HL-60/S4 treated with phorbol 12-myristate 13-acetate at 8.2 ng/mL for 4 days and 3 days (cell line): ENCODE results near the gene LRRC27.
"Not testable (repeated sequence)": the region's sequence is repeated elsewhere in the genome, so short reads cannot be mapped to it uniquely, and the experiment has no call there.

Experiments used
- in situ Hi-C: fragments of 300-500 bp; cut with MboI; formaldehyde crosslinking; loops from 2 replicates; pipeline ENCODE4 v1.15.0; 2022; ENCODE audit warnings: low sequenced_read_pairs

LRRC27 gene

DNA sequence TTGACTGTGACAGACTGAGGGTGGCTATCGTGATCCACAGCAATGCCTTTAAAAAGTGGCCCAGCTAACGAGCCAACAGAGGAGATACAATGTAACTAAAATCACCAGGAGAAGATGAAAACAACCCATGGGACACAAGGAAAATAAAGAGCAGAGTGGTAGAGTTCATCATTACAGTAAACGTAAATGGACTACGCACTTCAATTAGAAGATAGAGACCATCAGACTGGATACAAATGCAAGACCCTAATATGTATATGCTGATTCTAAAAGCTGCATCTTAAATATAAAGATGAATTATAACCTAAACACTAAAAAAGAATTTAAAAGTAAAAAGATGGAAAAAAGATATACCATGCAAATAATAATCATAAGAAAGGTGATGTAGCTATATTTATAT, 17.7 kb upstream of the LRRC27 start:
- in situ Hi-C loops: no loop called here

DNA sequence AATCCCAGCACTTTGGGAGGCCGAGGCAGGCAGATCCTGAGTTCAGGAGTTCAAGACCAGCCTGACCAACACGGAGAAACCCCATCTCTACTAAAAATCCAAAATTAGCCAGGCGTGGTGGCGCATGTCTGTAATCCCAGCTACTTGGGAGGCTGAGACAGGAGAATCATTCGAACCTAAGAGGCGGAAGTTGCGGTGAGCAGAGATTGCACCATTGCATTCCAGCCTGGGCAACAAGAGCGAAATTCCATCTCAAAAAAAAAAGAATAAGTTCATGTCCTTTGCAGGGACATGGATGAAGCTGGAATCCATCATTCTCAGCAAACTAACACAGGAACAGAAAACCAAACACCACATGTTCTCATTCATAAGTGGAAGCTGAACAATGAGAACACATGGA, 17.1 kb upstream of the LRRC27 start:
- in situ Hi-C loops: not testable (repeated sequence)

DNA sequence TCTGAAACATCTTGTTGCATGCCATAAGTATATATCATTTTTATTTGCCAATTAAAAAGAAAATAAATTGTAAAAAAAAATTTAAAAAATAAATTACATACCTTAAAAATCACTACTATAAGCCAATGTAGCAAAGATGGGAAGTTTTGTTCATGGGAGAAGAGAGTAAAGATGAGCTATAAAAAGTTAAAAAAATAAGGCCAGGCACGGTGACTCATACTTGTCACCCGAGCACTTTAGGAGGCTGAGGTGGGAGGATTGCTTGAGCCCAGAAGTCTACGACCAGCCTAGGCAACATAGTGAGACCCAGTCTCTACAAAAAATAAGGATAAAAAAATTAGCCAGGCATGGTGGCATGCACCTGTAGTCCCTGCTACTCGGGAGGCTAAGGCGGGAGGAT, 15.9 kb upstream of the LRRC27 start:
- in situ Hi-C loops: no loop called here

DNA sequence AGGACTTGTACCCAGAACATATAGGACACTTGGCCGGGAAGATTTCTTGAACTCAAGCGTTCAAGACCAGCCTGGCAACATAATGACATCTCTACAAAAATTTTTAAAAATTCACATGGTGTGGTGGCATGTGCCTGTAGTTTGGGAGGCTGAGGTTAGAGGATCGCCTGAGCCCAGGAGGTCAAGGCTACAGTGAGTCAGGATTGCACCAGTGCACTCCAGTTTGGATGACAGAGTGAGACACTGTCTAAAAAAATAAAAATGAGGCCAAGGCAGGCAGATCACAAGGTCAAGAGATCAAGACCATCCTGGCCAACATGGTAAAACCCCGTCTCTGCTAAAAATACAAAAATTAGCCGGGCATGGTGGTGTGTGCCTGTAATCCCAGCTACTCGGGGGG, 14.5 kb upstream of the LRRC27 start:
- in situ Hi-C loops: not testable (repeated sequence)

DNA sequence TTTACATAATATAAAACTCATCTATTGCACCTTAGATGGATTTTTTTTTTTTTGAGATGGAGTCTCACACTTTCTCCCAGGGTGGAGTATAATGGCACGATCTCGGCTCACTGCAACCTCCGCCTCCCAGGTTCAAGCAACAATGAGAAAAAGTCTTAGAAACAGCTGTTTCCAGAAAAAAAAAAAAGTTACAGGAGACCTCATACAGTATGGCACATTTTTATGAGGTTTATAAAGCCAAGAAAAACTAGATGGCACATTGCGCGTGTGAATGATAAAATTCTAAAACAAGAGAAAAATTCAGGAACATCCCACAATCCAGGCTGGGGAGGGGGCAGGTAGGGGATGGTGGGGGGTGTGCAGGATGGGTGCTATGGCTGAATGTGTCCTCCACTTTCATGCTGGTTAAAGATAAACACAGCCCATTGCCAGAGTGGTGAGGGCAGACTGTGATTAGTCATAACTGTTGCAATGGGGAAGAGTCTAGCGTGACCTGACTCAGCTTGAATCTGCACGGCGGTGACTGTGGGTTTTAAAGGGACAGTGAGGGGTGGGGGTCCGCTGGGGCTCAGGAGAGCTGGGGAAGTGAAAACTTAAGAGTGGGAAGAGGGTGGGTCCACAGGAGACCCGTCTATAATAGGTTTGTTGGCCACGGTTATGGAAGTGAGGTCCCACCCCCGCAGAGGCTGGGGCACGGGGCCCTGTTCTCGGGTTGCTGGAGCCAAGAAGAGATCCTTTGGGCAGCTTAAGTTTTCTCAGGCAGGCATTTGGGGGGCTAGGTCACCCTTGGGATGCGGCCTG, 11.9 kb upstream of the LRRC27 start:
- in situ Hi-C loops: no loop called here

DNA sequence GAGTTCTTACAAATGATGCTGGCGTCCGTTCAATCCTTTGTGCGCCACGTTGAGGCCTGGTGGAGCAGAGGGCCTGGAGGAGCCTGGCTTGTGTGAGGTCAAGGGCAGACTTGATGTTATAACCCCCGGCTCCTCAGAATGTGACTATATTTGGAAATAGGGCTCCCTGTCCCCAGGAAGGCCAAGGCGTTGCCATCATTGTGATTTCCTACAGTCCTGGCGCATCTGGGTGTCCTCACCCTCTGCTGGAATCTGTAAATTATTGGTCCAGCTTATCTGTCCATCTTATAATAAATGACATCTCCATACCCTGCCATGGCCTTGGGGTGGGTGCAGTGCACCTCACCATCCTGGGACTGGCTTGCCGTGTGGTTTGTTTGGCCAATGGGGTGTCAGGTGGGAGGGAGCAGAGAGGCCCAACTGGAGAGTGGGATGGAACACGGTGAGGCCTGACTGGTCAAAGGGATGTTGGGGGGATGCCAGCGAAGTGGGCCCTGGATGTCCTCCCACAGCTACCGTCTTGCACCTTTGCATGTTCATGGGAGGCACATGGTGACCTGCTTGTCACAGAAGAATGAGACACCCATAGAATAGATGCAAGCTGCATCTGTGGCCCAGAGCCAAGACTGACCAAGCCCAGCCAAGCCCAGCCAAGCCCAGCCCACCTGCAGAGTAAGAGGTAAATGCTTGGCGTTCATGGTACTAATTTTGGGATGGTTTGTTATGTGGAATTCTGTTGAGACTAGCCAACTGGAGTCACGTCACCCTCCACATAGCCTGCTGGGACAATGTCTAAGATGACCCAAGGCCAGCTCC, 11.1 kb upstream of the LRRC27 start:
- in situ Hi-C loops: no loop called here

DNA sequence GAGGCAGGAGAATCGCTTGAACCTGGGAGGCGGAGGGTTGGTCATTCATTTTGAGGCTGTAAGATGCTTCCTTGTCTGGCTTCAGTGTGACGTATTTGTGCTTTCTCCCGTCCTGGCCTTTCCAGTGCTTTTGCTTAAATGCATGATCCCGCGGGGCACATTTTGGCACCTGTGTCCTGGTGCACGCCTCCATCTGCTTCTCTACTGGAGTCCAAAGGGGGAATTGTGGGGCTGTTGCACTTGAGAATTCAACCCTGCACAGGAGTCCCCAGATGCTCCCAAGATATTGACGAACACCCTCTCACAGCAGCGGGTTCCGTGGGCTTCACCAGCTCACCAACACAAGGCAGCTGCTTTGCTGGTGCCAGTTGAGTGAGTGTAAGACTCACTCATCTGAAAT, 10.3 kb upstream of the LRRC27 start:
- in situ Hi-C loops: no loop called here

DNA sequence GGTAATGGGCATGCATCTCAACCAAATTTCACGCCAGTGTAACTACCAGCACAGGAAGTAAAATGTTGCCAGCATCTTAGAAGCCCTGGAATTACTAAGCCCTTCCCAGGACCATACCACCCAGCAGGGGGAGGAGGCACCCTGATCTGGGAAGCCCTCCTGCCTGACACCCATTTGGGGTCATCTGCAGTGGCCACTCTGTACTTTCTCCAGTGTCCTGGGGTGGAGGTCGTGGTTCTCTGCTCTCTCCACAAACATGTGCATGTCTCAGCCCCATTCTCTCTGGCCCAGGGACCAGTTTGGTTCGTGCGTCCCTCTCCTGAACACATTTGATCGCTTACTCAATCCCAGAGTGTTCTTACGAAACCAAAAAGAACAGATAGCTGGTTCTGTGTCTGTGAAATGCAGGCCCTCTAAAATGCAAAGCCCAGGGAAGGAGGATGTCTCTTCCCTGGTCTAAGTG, 9.4 kb upstream of the LRRC27 start:
- in situ Hi-C loops: no loop called here

DNA sequence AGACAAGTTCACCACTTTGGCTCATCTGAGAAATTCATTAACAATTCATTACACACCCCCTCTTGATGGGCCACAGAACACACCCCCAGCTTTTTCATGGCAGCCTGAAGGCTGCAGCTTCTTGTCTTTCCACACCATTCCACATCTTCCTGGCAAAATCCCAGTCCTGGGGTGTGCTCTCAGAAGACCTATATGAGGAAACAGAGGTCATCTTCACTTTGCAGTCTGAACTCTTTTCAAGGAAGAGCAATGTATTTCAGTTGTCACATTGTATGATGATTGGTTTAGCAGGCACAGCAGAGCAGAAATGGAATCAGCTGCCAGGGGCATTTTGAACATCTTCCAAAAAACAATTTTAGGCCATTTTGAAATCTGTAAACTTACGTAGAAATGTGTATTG, 7.8 kb upstream of the LRRC27 start:
- in situ Hi-C loops: no loop called here

DNA sequence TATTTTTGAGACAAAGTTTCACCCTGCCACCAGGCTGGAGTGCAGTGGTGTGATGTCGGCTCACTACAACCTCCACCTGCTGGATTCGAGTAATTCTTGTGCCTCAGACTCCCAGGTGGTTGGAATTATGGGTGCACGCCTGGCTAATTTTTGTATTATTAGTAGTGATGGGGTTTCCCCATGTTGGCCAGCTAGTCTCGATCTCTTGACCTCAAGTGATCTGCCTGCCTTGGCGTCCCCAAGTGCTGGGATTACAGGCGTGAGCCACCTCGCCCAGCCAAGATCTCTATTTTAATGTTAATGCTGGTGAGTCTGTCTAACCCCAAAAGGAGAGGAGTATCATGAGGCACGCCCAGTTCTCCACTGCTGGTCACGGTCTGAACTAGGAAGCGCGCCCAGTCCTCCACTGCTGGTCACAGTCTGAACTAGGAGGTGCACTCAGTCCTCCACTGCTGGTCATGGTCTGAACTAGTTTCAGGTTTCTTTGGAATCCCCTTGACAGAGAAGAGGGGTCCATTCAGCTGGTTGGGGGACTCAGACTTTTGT, 5.6 kb upstream of the LRRC27 start:
- in situ Hi-C loops: no loop called here

DNA sequence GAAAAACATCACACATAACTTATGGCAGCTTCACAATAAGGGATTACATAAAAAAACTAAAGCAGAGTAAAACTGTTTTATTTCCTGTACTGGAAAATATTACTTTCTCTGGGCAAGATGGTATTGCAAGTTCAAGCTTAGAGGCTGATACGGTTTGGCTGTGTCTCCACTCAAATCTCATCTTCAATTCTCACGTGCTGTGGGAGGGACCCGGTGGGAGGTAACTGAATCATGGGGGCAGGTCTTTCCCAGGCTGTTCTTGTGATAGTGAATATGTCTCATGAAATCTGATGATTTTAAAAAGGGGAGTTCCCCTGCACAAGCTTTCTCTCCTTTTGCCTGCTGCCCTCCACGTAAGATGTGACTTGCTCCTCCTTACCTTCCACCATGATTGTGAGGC, 5.1 kb upstream of the LRRC27 start:
- in situ Hi-C loops: no loop called here

DNA sequence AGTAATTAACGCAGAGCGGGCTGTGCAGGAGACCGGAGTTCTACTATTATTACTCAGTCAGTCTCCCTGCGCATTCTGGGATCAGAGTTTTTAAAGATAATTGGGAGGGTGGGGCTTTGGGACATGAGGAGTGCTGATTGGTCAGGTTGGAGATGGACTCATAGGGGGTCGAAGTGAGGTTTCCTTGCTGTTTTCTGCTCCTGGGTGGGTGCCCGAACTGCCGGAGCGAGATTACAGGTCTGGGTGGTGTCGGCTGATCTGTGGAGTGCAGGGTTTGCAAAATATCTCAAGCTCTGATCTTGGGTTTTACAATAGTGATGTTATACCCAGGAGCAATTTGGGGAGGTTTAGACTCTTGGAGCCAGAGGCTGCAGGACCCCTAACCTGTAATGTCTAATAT, 3.9 kb upstream of the LRRC27 start:
- in situ Hi-C loops: no loop called here

DNA sequence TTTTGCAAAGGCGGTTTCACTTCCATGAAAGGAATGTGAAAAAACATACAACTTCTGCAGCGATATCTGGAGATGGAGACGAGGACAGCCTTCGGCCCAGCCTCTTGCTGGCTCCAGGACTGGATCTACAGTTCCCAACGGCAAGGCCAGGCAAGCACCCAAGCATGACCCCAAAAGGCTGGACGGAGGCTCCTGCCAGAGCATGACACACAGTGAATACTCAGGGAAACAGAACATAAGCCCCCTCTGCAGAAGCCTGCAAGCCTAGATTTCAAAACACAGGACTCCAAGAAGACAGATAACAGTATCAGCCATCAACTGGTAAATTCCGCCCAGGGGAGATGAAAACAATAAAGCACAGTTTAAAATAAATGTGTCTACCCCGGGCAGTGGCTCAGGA, 3.3 kb upstream of the LRRC27 start:
- in situ Hi-C loops: no loop called here

DNA sequence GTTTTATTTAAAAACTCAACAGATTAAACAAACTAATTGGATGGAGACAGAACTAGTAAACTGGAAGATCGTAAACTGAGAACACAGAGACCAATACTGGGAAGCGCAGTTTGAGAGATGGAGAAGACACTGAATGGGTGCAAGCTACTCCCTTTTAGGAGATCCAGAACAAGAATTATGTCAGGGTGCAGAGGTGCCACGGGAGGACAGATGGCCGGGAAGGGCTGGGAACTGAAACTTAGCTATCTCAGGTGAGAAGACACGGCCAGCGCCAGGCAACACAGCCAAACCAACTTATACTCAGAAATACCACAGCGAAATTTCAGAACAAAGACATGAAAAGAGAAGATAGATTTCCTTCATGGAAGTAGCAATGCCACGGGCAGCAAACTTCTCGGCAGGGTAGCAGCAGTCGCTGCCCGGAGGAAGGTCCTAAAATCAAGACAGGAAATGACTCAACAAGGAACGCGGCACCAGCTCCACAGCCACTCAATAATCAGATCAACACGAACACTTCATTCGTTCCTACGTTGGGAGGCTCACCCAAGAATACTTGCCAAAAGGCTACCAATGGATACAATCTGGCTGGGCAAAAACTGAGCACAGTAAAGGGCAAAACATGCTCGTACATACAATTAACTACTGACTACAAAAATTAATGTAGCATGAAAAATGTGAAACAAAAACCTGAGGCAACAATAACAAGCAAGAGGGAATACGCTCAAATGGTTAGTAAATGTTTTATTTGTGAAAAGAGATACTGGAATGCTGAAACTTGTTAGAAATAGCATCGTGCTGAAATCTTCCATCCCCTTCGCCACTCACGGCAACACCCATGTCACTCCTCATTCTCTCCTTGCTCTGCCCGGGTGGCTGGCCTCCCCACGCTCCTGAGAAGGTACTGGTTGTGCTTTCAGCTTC, 2.2 kb upstream of the LRRC27 start:
- in situ Hi-C loops: no loop called here

DNA sequence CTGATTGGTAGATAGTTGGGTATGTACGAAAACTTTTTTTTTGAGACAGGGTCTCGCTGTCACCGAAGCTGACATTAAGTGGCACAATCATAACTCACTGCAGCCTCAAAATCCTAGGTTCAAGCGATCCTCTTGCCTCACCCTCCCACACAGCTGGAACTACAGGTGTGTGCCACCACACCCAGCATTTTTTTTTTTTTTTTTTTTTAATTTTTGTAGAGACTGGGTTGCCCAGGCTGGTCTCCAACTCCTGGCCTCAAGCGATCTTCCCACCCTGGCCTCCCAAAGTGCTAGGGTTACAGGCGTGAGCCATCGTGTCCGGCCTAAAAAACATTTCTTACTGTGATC, 1.5 kb upstream of the LRRC27 start:
- in situ Hi-C loops: no loop called here

DNA sequence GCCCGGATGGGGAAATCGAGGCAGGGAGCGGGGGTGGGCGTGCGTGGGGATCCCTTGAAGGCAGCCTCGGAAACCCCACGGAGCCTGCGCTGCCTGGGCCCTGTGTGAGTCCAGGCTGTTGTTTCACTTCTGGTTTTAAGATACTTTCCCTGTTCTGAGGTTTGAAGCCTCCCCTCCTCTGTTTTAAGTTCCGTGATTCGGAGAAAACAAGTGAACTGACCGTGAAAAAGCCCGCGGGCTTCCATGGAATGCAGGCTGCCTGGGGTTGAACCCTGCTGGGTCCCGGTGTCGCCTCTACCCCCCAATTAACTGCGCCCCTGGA, 401 bp downstream of the LRRC27 start:
- in situ Hi-C loops: no loop called here

DNA sequence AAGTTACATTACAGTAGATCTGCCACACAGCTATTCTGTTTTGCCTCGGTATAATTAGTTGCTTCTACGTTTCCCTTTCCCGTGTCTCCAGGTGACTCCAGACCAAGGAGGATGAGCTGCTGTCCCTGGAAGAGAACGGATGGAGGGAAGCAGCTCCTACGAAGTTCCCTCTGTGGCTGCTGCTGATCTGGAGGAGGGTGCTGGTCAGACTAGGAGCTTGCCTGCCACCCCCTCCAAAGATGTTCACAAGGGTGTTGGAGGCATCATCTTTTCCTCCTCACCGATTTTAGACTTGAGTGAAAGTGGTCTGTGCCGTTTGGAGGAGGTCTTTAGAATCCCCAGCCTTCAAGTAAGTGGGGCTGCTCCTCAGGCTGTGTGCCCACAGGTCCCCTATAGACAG, 1.4 kb downstream of the LRRC27 start:
- in situ Hi-C loops: no loop called here

DNA sequence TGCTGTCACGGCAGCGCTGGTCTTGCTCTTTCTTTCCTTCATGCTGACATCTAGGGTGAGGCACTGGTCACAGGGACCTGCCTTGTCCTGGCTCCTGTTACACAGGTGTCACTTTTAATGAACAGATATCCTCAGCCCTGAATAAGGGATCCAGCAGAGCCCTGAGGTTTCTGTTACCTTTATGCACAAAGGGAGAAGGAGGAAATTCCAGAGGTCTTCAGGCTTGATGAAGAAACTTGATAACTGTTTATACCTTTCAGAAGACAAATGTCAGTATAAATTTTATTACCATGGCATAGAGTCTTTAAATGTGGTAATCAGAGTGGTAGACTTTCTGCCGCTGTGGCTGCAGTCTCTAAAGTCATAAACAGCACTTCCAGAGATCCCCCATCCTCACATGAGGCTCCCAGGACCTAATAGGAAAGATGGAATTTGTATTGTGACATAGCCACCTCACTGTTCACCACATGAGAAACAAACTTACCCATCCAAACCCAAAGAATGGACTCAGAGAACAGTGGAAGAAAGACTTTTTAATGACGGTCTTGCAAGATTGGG, 2.7 kb downstream of the LRRC27 start:
- in situ Hi-C loops: no loop called here

DNA sequence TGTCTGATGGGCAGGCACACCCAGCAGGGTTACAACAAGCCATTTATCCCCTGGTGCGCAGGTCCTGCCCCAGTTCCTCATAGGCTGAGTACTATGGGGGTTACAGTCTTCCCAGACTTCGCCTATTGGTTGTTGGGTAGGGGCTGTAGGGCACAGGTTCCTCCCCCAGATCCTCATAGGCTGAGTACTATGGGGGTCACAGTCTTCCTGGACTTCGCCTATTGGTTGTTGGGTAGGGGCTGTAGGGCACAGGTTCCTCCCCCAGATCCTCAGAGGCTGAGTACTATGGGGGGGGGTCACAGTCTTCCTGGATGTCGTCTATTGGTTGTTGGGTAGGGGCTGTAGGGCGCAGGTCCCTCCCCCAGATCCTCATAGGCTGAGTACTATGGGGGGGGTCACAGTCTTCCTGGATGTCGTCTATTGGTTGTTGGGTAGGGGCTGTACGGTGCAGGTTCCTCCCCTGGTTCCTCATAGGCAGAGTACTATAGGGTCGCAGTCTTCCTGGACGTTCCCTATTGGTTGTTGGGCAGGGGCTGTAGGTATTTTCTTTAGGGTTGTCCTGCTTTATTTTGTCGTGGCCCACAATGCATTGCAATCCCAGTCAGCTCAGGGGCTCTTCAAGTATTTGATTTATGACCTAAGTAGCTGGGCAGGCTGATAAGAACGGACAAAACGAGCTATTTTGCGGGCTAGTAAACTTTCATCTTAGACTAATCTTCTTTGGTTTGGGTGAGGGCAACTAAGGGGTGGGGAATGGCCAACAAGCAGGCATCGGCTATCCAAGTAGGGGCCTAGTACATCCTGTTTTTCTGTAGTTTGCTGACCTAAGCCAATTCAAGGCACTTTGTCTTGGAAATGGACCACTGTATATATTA, 3.4 kb downstream of the LRRC27 start:
- in situ Hi-C loops: no loop called here
